NB4 (cell line): ENCODE measurements around the gene LTBP2.

Experiments used
- DNase-seq: peaks from one replicate; pipeline ENCODE4 v3.0.0; 2010; ENCODE audit warnings: low read depth
- H3K4me3 ChIP-seq: one replicate; pipeline ENCODE4 v1.5.1; 2011; ENCODE audit warnings: mild to moderate bottlenecking, low read depth, low read length, moderate library complexity
- CTCF ChIP-seq: IDR thresholded peaks from one replicate; pipeline ENCODE4 v1.5.1; 2012; ENCODE audit warnings: low read depth, low read length
- MAX ChIP-seq: IDR thresholded peaks from 2 replicates; pipeline ENCODE4 v1.6.1; 2011; ENCODE audit warnings: low read depth, low read length
- MYC ChIP-seq: IDR thresholded peaks from 2 replicates; pipeline ENCODE4 v1.6.1; 2011; ENCODE audit warnings: low read depth, low read length
- POLR2A ChIP-seq: IDR thresholded peaks from 2 replicates; pipeline ENCODE4 v1.6.1; 2011; ENCODE audit warnings: mild to moderate bottlenecking; ENCODE audit not compliant: insufficient read length; ENCODE audit errors: extremely low read depth

The LTBP2 gene

GRCh38 chr14:74526854-74527585 lies 85.0 kb downstream of the LTBP2 start:
- H3K4me3 ChIP-seq: no peak overlapping the region
- TF ChIP-seq MYC (no peak), POLR2A (no peak), MAX (no peak), CTCF (no peak)
- DNase-seq: no peak

GRCh38 chr14:74525361-74525851 lies 86.6 kb downstream of the LTBP2 start:
- TF ChIP-seq MAX (no peak), CTCF (no peak), MYC (no peak), POLR2A (no peak)
- no peak overlapping the region for H3K4me3 ChIP-seq
- DNase-seq: no peak

GRCh38 chr14:74524812-74525135 lies 87.3 kb downstream of the LTBP2 start:
- no peak for DNase-seq
- no peak overlapping the region for H3K4me3 ChIP-seq
- TF ChIP-seq POLR2A (no peak), MAX (no peak), CTCF (no peak), MYC (no peak)

- TF ChIP-seq CTCF (no peak), POLR2A (no peak), MAX (no peak), MYC (no peak)
- H3K4me3 ChIP-seq: no peak overlapping the region
- no peak for DNase-seq
Measured at GRCh38 chr14:74524076-74524811, 87.8 kb downstream of the LTBP2 start.

GRCh38 chr14:74522740-74523139 lies 89.3 kb downstream of the LTBP2 start:
- no peak overlapping the region for H3K4me3 ChIP-seq
- DNase-seq: no peak
- TF ChIP-seq CTCF: no peak
- no peak for TF ChIP-seq MAX
- no peak for TF ChIP-seq MYC
